Gastroesophageal sphincter (tissue), 4 donors: ENCODE results near the gene SCNN1A. TPM values are rescaled to one million over a fixed set of nuclear protein-coding genes. Genes with fewer than 3 reads are reported as not detected.

Source experiments
- ATAC-seq: fragments of 150-250 bp; one replicate; pipeline ENCODE4 v1.9.1; 2016; ENCODE audit warnings: mild to moderate bottlenecking, moderate library complexity
- H3K27ac ChIP-seq, 4 donors: fragments of 200-600 bp; sonication (generic) in 3 of 4; 1 replicate in 3 of 4; 2 replicates in 1 of 4; pipeline ENCODE4 v1.5.1; 2016 to 2019
- H3K27me3 ChIP-seq: fragments of 200-600 bp; sonication (generic); one replicate; pipeline ENCODE4 v1.5.1; 2019
- H3K36me3 ChIP-seq, 2 donors: fragments of 200-600 bp; sonication (generic); one replicate each; pipeline ENCODE4 v1.5.1; 2019; ENCODE audit warnings: control low read depth in 1 of 2
- H3K4me1 ChIP-seq, 3 donors: fragments of 200-600 bp; sonication (generic); 1 replicate in 2 of 3; 2 replicates in 1 of 3; pipeline ENCODE4 v1.5.1; 2016 to 2019; ENCODE audit warnings: control low read depth in 2 of 3
- H3K4me3 ChIP-seq, 2 donors: fragments of 200-600 bp; sonication (generic); one replicate each; pipeline ENCODE4 v1.5.1; 2019; ENCODE audit warnings: mild to moderate bottlenecking in 1 of 2, moderate library complexity in 1 of 2
- H3K9me3 ChIP-seq, 3 donors: fragments of 200-600 bp; sonication (generic); one replicate each; pipeline ENCODE4 v1.5.1; 2017 to 2019; ENCODE audit warnings: control low read depth in 2 of 3
- CTCF ChIP-seq, 4 experiments: fragments of 200-600 bp in 2 of 4; fragments of 450-650 bp in 2 of 4; sonication (generic) in 1 of 4; IDR thresholded peaks; one replicate each; pipeline ENCODE4 v1.5.1; 2017 to 2019; ENCODE audit warnings: antibody characterized with exemption in 4 of 4, mild to moderate bottlenecking in 2 of 4, moderate library complexity in 2 of 4
- EP300 ChIP-seq: sonication (generic); formaldehyde crosslinking; IDR thresholded peaks from one replicate; pipeline ENCODE4 v1.6.1; 2017; ENCODE audit warnings: antibody characterized with exemption, mild to moderate bottlenecking
- POLR2A ChIP-seq, 2 donors: fragments of 450-650 bp; IDR thresholded peaks; one replicate each; pipeline ENCODE4 v1.6.1; 2017; ENCODE audit warnings: antibody characterized with exemption in 2 of 2, mild to moderate bottlenecking in 2 of 2, moderate library complexity in 1 of 2
- POLR2AphosphoS5 ChIP-seq: sonication (generic); formaldehyde crosslinking; IDR thresholded peaks from one replicate; pipeline ENCODE4 v1.6.1; 2017; ENCODE audit warnings: antibody characterized with exemption
- WGBS, 2 donors: methylation state at CpG; one replicate each; pipeline ENCODE4 v1.1.5; 2018; ENCODE audit warnings: low coverage in 1 of 2; 5-methylcytosine and 5-hydroxymethylcytosine counted together
- total RNA-seq, 4 donors: library from RNA; depleted of rRNA; stranded (reverse); fragments of >200 nt; gene quantifications; one replicate each; pipeline ENCODE4 v1.1.0, GENCODE V29; 2016

The SCNN1A gene
- total RNA-seq, 4 donors from 2014 or later, result 0.62 to 19.9 (median 5.2) TPM; not detected in 1

GRCh38 chr12:6307529-6307928, 67.8 kb downstream of the SCNN1A start:
- WGBS, 2 donors, result 100% methylated on average over 1 of the region's 5 CpGs; no CpG with 5 or more reads in 1 of the 2 donors

GRCh38 chr12:6306599-6307220, 68.7 kb downstream of the SCNN1A start:
- Histone ChIP-seq H3K27me3 (peaks cover 25% of the 10 kb centered on the region), H3K36me3 (no peaks in the 10 kb centered on the region), H3K4me3 (no peak overlapping the region), H3K27ac (no peak overlapping the region), H3K9me3 (no peaks in the 10 kb centered on the region), H3K4me1 (peaks cover 0 to 11% (median 8%) of the 10 kb centered on the region in 3 donors)
- WGBS, 2 donors, result 84 to 97% methylated on average over 6 to 11 of the region's 11 CpGs
- no peak for ATAC-seq
- no peak for TF ChIP-seq POLR2AphosphoS5
- TF ChIP-seq CTCF (IDR thresholded peaks at IDR 0.05), result no peak
- TF ChIP-seq EP300, result no peak
- TF ChIP-seq POLR2A (IDR thresholded peaks at IDR 0.05), result no peak

More at GRCh38 chr12:6307529-6307928, 67.8 kb downstream of the SCNN1A start:
- no peaks in the 10 kb centered on the region for H3K36me3 ChIP-seq
- peaks cover 28% of the 10 kb centered on the region for H3K27me3 ChIP-seq
- H3K9me3 ChIP-seq, result no peaks in the 10 kb centered on the region
- ATAC-seq, result peak; percentile 42
- H3K4me1 ChIP-seq, result peaks cover 0 to 11% (median 8%) of the 10 kb centered on the region in 3 donors
- TF ChIP-seq POLR2A (IDR thresholded peaks at IDR 0.05) (no peak), POLR2AphosphoS5 (no peak), EP300 (no peak), CTCF (IDR thresholded peaks at IDR 0.05) (no peak)
- no peak overlapping the region for H3K4me3 ChIP-seq
- H3K27ac ChIP-seq, result no peak overlapping the region

- Histone ChIP-seq H3K36me3 (no peaks in the 10 kb centered on the region), H3K4me3 (no peak overlapping the region), H3K9me3 (no peaks in the 10 kb centered on the region), H3K27ac (no peak overlapping the region), H3K4me1 (peaks cover 0 to 11% (median 8%) of the 10 kb centered on the region in 3 donors), H3K27me3 (peaks cover 19% of the 10 kb centered on the region)
- TF ChIP-seq CTCF (IDR thresholded peaks at IDR 0.05), result no peak
- no peak for TF ChIP-seq POLR2AphosphoS5
- no peak for TF ChIP-seq EP300
- TF ChIP-seq POLR2A (IDR thresholded peaks at IDR 0.05), result no peak
- WGBS, 2 donors, result 73 to 78% methylated on average over 6 of the region's 6 CpGs
- ATAC-seq, result no peak
Measured at GRCh38 chr12:6306151-6306550, 69.2 kb downstream of the SCNN1A start.

GRCh38 chr12:6303071-6303470, 72.3 kb downstream of the SCNN1A start:
- ATAC-seq, result no peak
- no peaks in the 10 kb centered on the region for H3K36me3 ChIP-seq
- H3K4me1 ChIP-seq, result no peaks in the 10 kb centered on the region
- TF ChIP-seq POLR2AphosphoS5 (no peak), POLR2A (IDR thresholded peaks at IDR 0.05) (no peak), CTCF (IDR thresholded peaks at IDR 0.05) (no peak), EP300 (no peak)
- 69 to 81% methylated on average over 2 to 5 of the region's 5 CpGs for WGBS, 2 donors
- peaks cover under 1% of the 10 kb centered on the region for H3K27me3 ChIP-seq
- H3K9me3 ChIP-seq, result no peaks in the 10 kb centered on the region
- H3K4me3 ChIP-seq, result no peak overlapping the region
- H3K27ac ChIP-seq, result no peak overlapping the region

GRCh38 chr12:6302621-6303020, 72.7 kb downstream of the SCNN1A start:
- H3K4me3 ChIP-seq, result no peak overlapping the region
- no peak overlapping the region for H3K27ac ChIP-seq
- no peaks in the 10 kb centered on the region for H3K27me3 ChIP-seq
- no peaks in the 10 kb centered on the region for H3K36me3 ChIP-seq
- H3K4me1 ChIP-seq, result no peaks in the 10 kb centered on the region
- TF ChIP-seq POLR2A (IDR thresholded peaks at IDR 0.05) (no peak), CTCF (IDR thresholded peaks at IDR 0.05) (no peak), POLR2AphosphoS5 (no peak), EP300 (no peak)
- no peaks in the 10 kb centered on the region for H3K9me3 ChIP-seq
- ATAC-seq, result no peak
- WGBS, 2 donors, result 73 to 83% methylated on average over 1 to 3 of the region's 3 CpGs
